A549 (cell line): ENCODE data around the gene GNLY. TPM values are rescaled to one million over a fixed set of nuclear protein-coding genes. Genes with fewer than 3 reads are reported as not detected.

ENCODE experiments used
- ATAC-seq, 2 experiments: fragments of 200-7000 bp in 1 of 2; fragments of >200 bp in 1 of 2; cut with Nextera tagmentation in 1 of 2; cut with Tn5 transposase in 1 of 2; 3 replicates each; pipeline versions ENCODE4 v1.8.0 to v1.9.1; 2018 to 2020; ENCODE audit warnings: mild to moderate bottlenecking in 1 of 2, moderate library complexity in 1 of 2
- CTCF ChIA-PET: fragments of 300-600 bp; sonication (Branson Sonifier 250); formaldehyde crosslinking; extraction: SDS; loops from one replicate; lab custom pipeline; 2021; ENCODE audit warnings: antibody characterized with exemption, inconsistent platforms; lab: Yijun Ruan, JAX
- POLR2A ChIA-PET: fragments of 350-600 bp; formaldehyde crosslinking; extraction: SDS; loops from one replicate; lab custom pipeline; 2021; ENCODE audit warnings: antibody characterized with exemption, inconsistent platforms; lab: Yijun Ruan, JAX
- DNase-seq, 2 experiments: peaks; one replicate each; pipeline versions ENCODE4 v3.0.0 to v3.0.0-alpha.2; 2011 to 2016; ENCODE audit warnings: low read depth in 1 of 2, low spot score in 1 of 2
- FAIRE-seq: peaks from 2 replicates; lab custom pipeline; 2011; peaks lifted over from hg19 to GRCh38; lab: Jason Lieb, UNC
- H3K27ac ChIP-seq, 2 experiments: fragments of >200 bp; sonication (Bioruptor Twin); formaldehyde crosslinking; 3 replicates each; pipeline ENCODE4 v1.5.1; 2016 to 2017
- H3K4me1 ChIP-seq: fragments of >200 bp; sonication (Bioruptor Twin); formaldehyde crosslinking; 3 replicates; pipeline ENCODE4 v1.6.1; 2016
- H3K4me2 ChIP-seq: fragments of >200 bp; sonication (Bioruptor Twin); formaldehyde crosslinking; 3 replicates; pipeline ENCODE4 v1.6.1; 2016
- H3K4me3 ChIP-seq: fragments of >200 bp; sonication (Bioruptor Twin); formaldehyde crosslinking; 3 replicates; pipeline ENCODE4 v1.5.1; 2016
- H3K9me3 ChIP-seq: fragments of >200 bp; sonication (Bioruptor Twin); formaldehyde crosslinking; 3 replicates; pipeline ENCODE4 v1.6.1; 2016
- BCL3 ChIP-seq: fragments of >200 bp; sonication (Bioruptor Twin); formaldehyde crosslinking; IDR thresholded peaks from 3 replicates; pipeline ENCODE4 v1.6.1; 2016
- BHLHE40 ChIP-seq: IDR thresholded peaks from 2 replicates; pipeline ENCODE4 v1.6.1; 2012; ENCODE audit warnings: low read depth, low read length, inconsistent platforms
- CBX2 ChIP-seq: fragments of 200-600 bp; sonication (generic); IDR thresholded peaks from 2 replicates; pipeline ENCODE4 v1.6.1; 2016; ENCODE audit warnings: low read depth, mild to moderate bottlenecking, borderline replicate concordance
- CEBPB ChIP-seq, 2 experiments: fragments of >200 bp in 1 of 2; sonication (Bioruptor Twin) in 1 of 2; formaldehyde crosslinking in 1 of 2; IDR thresholded peaks; 2 replicates each; pipeline ENCODE4 v1.6.1; 2012 to 2016
- CHD4 ChIP-seq: fragments of 200-600 bp; sonication (generic); IDR thresholded peaks from 2 replicates; pipeline ENCODE4 v1.6.1; 2016; ENCODE audit warnings: antibody characterized with exemption, mild to moderate bottlenecking, borderline replicate concordance
- E2F6 ChIP-seq: IDR thresholded peaks from 2 replicates; pipeline ENCODE4 v1.6.1; 2012; ENCODE audit warnings: low read depth, borderline replicate concordance
- EHF ChIP-seq: fragments of 250-450 bp; sonication (Bioruptor Pico); IDR thresholded peaks from 2 replicates; pipeline ENCODE4 v1.5.0; 2020; ENCODE audit warnings: mild to moderate bottlenecking
- EP300 ChIP-seq, 2 experiments: fragments of >200 bp; sonication (Bioruptor Twin); formaldehyde crosslinking; IDR thresholded peaks; 2 replicates in 1 of 2; 3 replicates in 1 of 2; pipeline ENCODE4 v1.6.1; 2016 to 2017
- FOXS1 ChIP-seq: fragments of 250-450 bp; sonication (Bioruptor Pico); IDR thresholded peaks from 2 replicates; pipeline ENCODE4 v1.5.0; 2020; ENCODE audit warnings: mild to moderate bottlenecking, moderate library complexity
- GATA3 ChIP-seq: IDR thresholded peaks from 2 replicates; pipeline ENCODE4 v1.6.1; 2012; ENCODE audit warnings: borderline replicate concordance
- HDAC2 ChIP-seq: fragments of 200-600 bp; sonication (generic); IDR thresholded peaks from 2 replicates; pipeline ENCODE4 v1.6.1; 2016
- HMGXB4 ChIP-seq: fragments of 250-450 bp; sonication (Bioruptor Pico); IDR thresholded peaks from 2 replicates; pipeline ENCODE4 v1.5.0; 2021; ENCODE audit warnings: mild to moderate bottlenecking, moderate library complexity, borderline replicate concordance
- JUN ChIP-seq, 2 experiments: fragments of >200 bp; sonication (Bioruptor Twin); formaldehyde crosslinking; IDR thresholded peaks; 2 replicates in 1 of 2; 3 replicates in 1 of 2; pipeline ENCODE4 v1.6.1; 2016 to 2017
- JUNB ChIP-seq: fragments of >200 bp; sonication (Bioruptor Twin); formaldehyde crosslinking; IDR thresholded peaks from 2 replicates; pipeline ENCODE4 v1.6.1; 2016
- KDM1A ChIP-seq: fragments of 200-600 bp; sonication (generic); IDR thresholded peaks from 2 replicates; pipeline ENCODE4 v1.6.1; 2016; ENCODE audit warnings: low read depth, mild to moderate bottlenecking
- KDM5A ChIP-seq: fragments of 200-600 bp; sonication (generic); IDR thresholded peaks from 2 replicates; pipeline ENCODE4 v1.6.1; 2016; ENCODE audit warnings: antibody characterized with exemption, mild to moderate bottlenecking
- MAFK ChIP-seq: fragments of 450-650 bp; IDR thresholded peaks from 2 replicates; pipeline ENCODE4 v1.6.1; 2014; ENCODE audit not compliant: partially characterized antibody
- RARB ChIP-seq: fragments of 250-450 bp; sonication (Bioruptor Pico); IDR thresholded peaks from 2 replicates; pipeline ENCODE4 v1.8.0; 2021; ENCODE audit warnings: mild to moderate bottlenecking, moderate library complexity
- REST ChIP-seq: fragments of 200-600 bp; sonication (generic); IDR thresholded peaks from 2 replicates; pipeline ENCODE4 v1.6.1; 2016; ENCODE audit warnings: antibody characterized with exemption, mild to moderate bottlenecking, moderate library complexity
- TFCP2L1 ChIP-seq: fragments of 250-450 bp; sonication (Bioruptor Pico); IDR thresholded peaks from 2 replicates; pipeline ENCODE4 v1.5.0; 2021; ENCODE audit warnings: mild to moderate bottlenecking
- TP53 ChIP-seq: fragments of 250-450 bp; sonication (Bioruptor Pico); IDR thresholded peaks from 2 replicates; pipeline ENCODE4 v1.5.0; 2021; ENCODE audit warnings: mild to moderate bottlenecking, moderate library complexity
- USF2 ChIP-seq: fragments of 450-650 bp; IDR thresholded peaks from 2 replicates; pipeline ENCODE4 v1.6.1; 2014; ENCODE audit warnings: antibody characterized with exemption
- WGBS: methylation state at CpG from one replicate; pipeline ENCODE4 v1.1.6; 2017; ENCODE audit errors: missing lambda C conversion rate; 5-methylcytosine and 5-hydroxymethylcytosine counted together
- polyA plus RNA-seq, 4 experiments: library from polyadenylated mRNA; depleted of rRNA in 3 of 4; stranded (reverse); fragments of >200 nt; fragmentation: RNase III in 1 of 4; extraction: RNeasy Plus Mini Kit Qiagen cat#74134 plus additional on column Dnase treatment in 1 of 4; gene quantifications; 2 replicates in 3 of 4; 3 replicates in 1 of 4; pipeline ENCODE4 v1.2.3, GENCODE V29; 2011 to 2017

GNLY gene
- polyA plus RNA-seq, 2 of the 4 experiments (the other 2 are of a cell fraction) = not detected

GRCh38 chr2:85649201-85650190 lies 44.7 kb upstream of the GNLY start (continued):
- no peak for TF ChIP-seq HMGXB4 (CRISPR knock-in tag)
- peak; percentile 34; the same call in 1 of the 2 replicates for TF ChIP-seq FOXS1 (CRISPR knock-in tag)
- no peak for TF ChIP-seq CHD4
- TF ChIP-seq HDAC2 = no peak
- TF ChIP-seq BCL3 = peak; percentile 85; the same call in 1 of the 3 replicates
- peak; percentile 89; the same call in 1 of the 2 replicates for TF ChIP-seq RARB (CRISPR knock-in tag)
- TF ChIP-seq KDM5A = no peak
- TF ChIP-seq JUN (IDR thresholded peaks at IDR 0.05) = peak; percentile 86 to 92; a peak in 4 of 5 replicates
- TF ChIP-seq BHLHE40 = no peak
- TF ChIP-seq GATA3 = peak; percentile 90
- no peak for TF ChIP-seq USF2

GRCh38 chr2:85650456-85650855 lies 43.7 kb upstream of the GNLY start:
- Histone ChIP-seq H3K4me3 (no peak overlapping the region), H3K4me1 (peaks cover 76% of the 10 kb centered on the region), H3K9me3 (no peaks in the 10 kb centered on the region), H3K4me2 (peak overlapping the region; percentile 55), H3K27ac (peak overlapping the region; percentile 80 to 91)
- FAIRE-seq (no peak), ATAC-seq (no peak), DNase-seq (no peak)
- CTCF ChIA-PET = interaction anchor here (0.6 to 8.8 kb wide), 13 partner anchors 10 to 430 kb away, joined by 3 to 126 read pairs (median 5); no protein-coding TSS in a partner anchor
- TF ChIP-seq KDM1A = no peak
- TF ChIP-seq TFCP2L1 (CRISPR knock-in tag) = no peak
- TF ChIP-seq MAFK = no peak
- TF ChIP-seq TP53 = no peak
- TF ChIP-seq CEBPB (IDR thresholded peaks at IDR 0.05) = no peak
- no peak for TF ChIP-seq JUNB
- TF ChIP-seq EP300 (IDR thresholded peaks at IDR 0.05) = no peak
- TF ChIP-seq CBX2 = no peak
- TF ChIP-seq REST = no peak
- no peak for TF ChIP-seq E2F6
- TF ChIP-seq EHF = no peak
- WGBS = 95% methylated on average over 4 of the region's 4 CpGs
- POLR2A ChIA-PET = no interaction called here
